Measurements from ENCODE around the gene HABP2. TPM values are rescaled to one million over a fixed set of nuclear protein-coding genes. Genes with fewer than 3 reads are reported as not detected.

The HABP2 gene
- polyA plus RNA-seq, 3 donors from 2014 or later = not detected

DNA sequence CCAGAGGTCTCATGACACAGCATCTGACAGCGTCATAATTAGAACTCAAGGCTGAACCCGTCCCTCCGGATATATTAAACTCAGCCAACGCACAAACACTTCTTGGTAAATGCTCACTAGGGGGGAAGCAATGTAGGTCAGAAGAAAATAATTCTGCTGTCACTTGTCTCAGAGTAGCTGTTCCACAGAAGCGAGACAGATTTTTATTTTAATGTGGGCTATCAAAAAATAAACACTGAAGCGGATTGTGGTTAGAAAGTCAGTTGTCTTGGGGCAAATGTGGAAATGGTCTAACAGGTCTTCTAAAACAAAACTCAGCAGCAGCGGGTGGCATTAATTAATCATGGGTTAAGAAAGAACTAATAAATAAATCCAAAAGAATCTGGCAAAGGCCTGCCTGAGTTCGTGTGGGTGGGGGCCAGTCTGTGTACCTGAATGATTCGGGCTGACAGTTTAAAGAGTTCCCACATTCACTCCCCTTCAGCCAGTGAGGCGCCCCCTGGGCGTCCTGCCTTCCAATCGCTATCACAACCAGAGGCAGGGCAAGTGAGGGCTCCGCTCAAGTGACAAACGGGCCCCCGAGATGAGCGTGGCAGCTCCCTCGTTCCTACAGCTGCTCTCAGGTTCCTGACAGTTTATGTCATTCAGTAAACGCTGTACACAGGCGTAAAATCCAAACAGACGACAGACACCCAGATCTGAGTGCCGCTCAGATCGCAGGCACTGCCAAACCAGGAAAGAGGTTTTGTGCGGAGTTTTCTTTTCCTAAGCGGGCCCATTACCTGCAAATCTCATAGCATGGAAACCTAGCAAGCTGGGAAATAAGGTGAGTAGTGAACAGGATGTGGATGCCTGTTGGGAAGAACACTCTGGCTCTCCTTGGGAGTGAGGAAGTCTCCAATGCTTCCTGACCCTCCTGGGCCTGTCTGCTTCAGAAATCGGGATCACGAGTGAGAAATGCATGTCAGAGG is 58.1 kb downstream of the HABP2 start:
- no peaks in the 10 kb centered on the region for H3K36me3 Mint-ChIP-seq
- H3K4me3 Mint-ChIP-seq = no peak overlapping the region
- peaks cover 2 to 9% (median 9%) of the 10 kb centered on the region in 3 donors for H3K27me3 Mint-ChIP-seq (ENCODE audit: low read depth in 3 of 3)
- no peak overlapping the region for H3K27ac Mint-ChIP-seq
- no peaks in the 10 kb centered on the region for H3K4me1 Mint-ChIP-seq
- no peak for DNase-seq
- no peaks in the 10 kb centered on the region for H3K9me3 Mint-ChIP-seq

DNA sequence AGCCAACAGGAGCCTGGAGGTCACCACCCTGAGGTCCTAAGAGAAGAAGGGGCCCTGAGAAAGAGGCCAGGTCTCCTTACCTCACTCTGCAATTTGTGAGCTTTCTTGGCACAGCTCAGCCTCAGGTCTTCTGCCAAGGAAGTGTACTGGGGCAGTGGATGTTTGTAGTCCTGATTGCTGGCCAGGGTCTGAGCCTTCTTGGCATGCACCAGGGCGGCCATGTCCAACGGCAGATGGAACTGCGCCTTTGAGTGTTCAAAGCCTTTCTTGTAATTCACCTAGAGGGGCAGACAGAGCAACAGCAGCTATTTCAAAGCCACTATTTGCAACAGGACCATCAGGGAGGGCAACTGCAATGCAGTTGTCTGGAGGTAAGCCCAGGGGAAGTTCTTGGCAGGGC is 59.3 kb downstream of the HABP2 start:
- H3K27me3 Mint-ChIP-seq (ENCODE audit: low read depth in 3 of 3) = peaks cover 2 to 14% (median 9%) of the 10 kb centered on the region in 3 donors
- H3K27ac Mint-ChIP-seq = no peak overlapping the region
- H3K9me3 Mint-ChIP-seq = no peaks in the 10 kb centered on the region
- no peaks in the 10 kb centered on the region for H3K36me3 Mint-ChIP-seq
- DNase-seq = no peak
- no peaks in the 10 kb centered on the region for H3K4me1 Mint-ChIP-seq
- H3K4me3 Mint-ChIP-seq = no peak overlapping the region

DNA sequence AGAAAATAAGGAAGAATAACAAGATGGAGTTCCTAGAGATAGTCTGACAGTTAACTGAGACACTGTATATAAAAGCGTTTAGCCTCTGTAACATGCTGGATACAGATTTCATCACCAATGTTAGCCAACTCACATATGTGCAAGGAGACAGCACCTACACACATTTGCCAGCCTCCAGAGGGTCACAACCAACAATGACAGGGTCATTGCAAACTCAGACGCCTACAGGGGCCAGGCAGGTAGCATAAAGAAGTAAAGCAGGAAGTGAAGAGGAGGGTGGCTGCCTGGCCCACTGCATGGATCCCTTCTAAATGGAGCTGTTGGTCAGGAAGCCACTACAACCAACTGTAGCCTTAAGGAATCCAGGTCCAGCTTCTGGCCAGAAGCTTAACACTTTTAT is 60.6 kb downstream of the HABP2 start:
- Mint-ChIP-seq H3K36me3 (no peaks in the 10 kb centered on the region), H3K4me1 (no peaks in the 10 kb centered on the region), H3K9me3 (no peaks in the 10 kb centered on the region), H3K4me3 (no peak overlapping the region), H3K27ac (no peak overlapping the region), H3K27me3 (ENCODE audit: low read depth in 3 of 3) (peaks cover 2 to 12% (median 9%) of the 10 kb centered on the region in 3 donors)
- no peak for DNase-seq

DNA sequence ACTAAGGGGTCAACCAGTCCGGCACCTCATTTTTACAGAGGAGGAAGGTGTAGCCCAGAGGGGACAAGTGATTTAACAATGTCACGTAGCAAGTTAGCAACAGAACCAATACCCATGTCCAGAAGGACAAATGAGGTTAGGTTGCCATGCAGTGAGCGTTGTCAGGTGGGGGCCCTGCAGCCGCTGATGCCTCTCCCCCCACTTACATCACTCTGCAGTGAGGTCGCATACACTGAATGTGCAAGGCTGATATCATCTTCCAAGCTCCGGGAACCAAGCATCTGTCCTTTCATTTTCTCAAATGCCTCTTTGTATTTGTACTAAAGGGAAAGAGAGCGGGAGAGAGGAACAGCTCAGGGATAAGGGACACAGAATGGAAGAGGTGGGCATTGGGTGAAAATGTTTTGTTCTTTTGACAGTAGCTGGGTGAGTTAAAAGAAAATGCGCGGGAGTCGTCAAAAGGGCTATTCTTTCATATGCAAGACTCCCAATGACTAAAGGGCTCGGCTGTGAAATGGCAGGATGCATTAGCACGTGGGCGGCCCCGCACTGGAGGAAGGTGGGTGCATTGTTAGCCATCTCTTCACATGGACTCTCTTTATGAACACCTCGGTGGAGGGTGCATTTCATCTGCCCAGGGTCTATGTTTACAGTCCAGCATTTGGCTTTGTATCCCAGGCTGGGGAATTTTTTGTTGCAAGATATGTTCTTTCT is 61.3 kb downstream of the HABP2 start:
- H3K4me1 Mint-ChIP-seq = no peaks in the 10 kb centered on the region
- peaks cover 2 to 12% (median 9%) of the 10 kb centered on the region in 3 donors for H3K27me3 Mint-ChIP-seq (ENCODE audit: low read depth in 3 of 3)
- no peaks in the 10 kb centered on the region for H3K9me3 Mint-ChIP-seq
- no peak overlapping the region for H3K27ac Mint-ChIP-seq
- no peaks in the 10 kb centered on the region for H3K36me3 Mint-ChIP-seq
- DNase-seq = no peak
- H3K4me3 Mint-ChIP-seq = no peak overlapping the region

DNA sequence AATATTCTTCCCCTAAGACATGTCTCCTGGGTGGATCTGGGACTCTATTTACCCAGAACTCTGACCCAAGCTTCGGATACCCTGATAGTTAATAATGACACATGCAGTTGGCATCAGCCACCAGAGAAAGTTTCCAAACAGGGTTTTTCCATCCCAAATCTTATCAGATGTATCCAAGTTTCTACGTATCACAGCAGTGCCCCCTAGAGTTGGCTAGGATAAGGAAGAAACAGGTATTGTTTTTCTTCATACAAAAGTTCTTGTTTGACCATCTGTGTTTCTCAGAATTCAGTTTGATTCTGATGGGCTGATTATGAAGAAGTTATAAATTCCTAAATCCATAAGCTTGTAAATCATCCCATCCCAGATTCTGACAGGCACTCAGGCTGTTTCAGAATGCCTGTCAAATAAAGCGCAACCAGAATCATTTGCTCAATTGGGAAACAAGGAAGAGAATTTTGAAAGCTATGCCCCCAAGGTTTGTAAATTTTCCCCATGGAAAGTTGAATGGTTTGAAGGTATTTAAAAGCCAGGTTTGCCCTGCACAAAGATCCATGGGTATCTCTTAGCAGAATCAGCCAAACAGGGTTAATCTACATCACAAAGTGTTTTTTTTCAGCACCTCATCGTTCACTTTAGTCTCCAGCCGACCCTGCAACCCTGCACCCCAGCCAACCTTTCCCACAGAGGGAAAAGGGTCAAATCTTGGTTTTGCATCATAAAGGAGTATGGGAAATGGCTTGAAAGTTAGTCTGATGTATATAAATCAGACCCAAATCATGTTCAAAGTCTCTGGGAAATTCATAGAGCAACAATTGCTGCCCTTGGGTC is 63.6 kb downstream of the HABP2 start:
- no peak for DNase-seq
- no peak overlapping the region for H3K27ac Mint-ChIP-seq
- no peak overlapping the region for H3K4me3 Mint-ChIP-seq
- H3K9me3 Mint-ChIP-seq = no peaks in the 10 kb centered on the region
- peaks cover 2 to 12% (median 11%) of the 10 kb centered on the region in 3 donors for H3K27me3 Mint-ChIP-seq (ENCODE audit: low read depth in 3 of 3)
- H3K4me1 Mint-ChIP-seq = no peaks in the 10 kb centered on the region
- H3K36me3 Mint-ChIP-seq = no peaks in the 10 kb centered on the region

DNA sequence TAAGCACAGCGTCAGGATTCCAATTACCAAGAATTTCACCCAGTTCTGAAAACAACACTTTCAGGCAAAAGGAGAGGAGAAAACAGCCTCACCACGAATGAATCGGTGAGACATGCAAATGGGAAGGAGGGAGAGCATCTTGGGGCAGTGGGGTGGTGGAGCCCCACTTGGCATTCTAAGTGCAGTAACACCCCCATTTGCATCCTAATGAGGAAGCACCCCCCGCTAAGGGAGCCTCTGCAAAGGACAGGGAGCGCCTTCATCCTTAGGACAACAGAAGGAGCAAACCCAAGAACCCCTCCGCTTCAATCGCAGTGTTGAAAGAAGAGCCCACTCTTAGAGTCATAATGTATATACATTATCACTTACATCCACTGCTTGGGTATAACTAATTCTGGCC is 64.2 kb downstream of the HABP2 start:
- H3K27ac Mint-ChIP-seq = no peak overlapping the region
- H3K4me3 Mint-ChIP-seq = no peak overlapping the region
- H3K4me1 Mint-ChIP-seq = no peaks in the 10 kb centered on the region
- H3K36me3 Mint-ChIP-seq = no peaks in the 10 kb centered on the region
- DNase-seq = no peak
- H3K9me3 Mint-ChIP-seq = no peaks in the 10 kb centered on the region
- peaks cover 2 to 12% (median 11%) of the 10 kb centered on the region in 3 donors for H3K27me3 Mint-ChIP-seq (ENCODE audit: low read depth in 3 of 3)

DNA sequence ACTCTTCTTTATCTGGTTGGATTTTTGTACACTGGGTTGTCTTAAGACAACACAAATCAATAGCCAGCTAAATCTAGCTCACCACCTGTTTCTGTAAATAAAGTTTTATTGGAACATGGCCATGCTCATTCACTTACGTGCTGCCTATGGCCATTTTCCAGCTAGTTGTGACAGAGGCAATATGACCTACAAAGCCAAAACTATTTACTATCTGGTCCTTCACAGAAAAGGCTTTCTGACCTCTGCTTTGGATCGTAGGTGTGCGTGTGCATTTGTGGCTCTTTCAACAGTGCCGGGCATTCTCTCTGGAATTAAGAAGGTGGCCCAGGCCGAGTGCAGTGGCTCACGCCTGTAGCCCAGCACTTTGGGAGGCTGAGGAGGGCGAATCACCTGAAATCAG is 65.5 kb downstream of the HABP2 start:
- Mint-ChIP-seq H3K36me3 (no peaks in the 10 kb centered on the region), H3K4me3 (no peak overlapping the region), H3K9me3 (no peaks in the 10 kb centered on the region), H3K27me3 (ENCODE audit: low read depth in 3 of 3) (peaks cover 2 to 9% (median 9%) of the 10 kb centered on the region in 3 donors), H3K4me1 (no peaks in the 10 kb centered on the region), H3K27ac (no peak overlapping the region)
- DNase-seq = no peak

DNA sequence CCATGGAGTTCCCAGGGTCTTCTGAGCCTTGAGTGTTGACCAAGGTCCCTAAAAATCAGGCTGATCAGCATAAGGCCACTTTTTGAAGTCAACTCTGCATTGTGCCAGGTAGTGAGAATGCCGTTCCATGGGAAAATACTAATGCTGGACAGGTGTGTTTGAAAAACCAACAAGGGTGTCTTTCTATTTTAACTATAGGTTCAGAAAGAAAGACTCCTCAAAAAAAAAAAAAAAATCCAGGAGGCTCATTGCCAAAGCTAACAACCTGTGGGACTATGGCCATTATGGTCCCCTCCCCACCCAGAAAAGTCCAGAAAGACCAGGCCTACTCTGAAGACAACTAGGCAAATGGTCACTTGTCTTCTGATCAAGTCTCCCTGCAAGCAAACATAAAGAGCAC is 66.5 kb downstream of the HABP2 start:
- H3K9me3 Mint-ChIP-seq = no peaks in the 10 kb centered on the region
- H3K36me3 Mint-ChIP-seq = no peaks in the 10 kb centered on the region
- H3K27me3 Mint-ChIP-seq (ENCODE audit: low read depth in 3 of 3) = peaks cover 2 to 13% (median 7%) of the 10 kb centered on the region in 3 donors
- DNase-seq = no peak
- H3K4me1 Mint-ChIP-seq = no peaks in the 10 kb centered on the region
- H3K4me3 Mint-ChIP-seq = no peak overlapping the region
- no peak overlapping the region for H3K27ac Mint-ChIP-seq

DNA sequence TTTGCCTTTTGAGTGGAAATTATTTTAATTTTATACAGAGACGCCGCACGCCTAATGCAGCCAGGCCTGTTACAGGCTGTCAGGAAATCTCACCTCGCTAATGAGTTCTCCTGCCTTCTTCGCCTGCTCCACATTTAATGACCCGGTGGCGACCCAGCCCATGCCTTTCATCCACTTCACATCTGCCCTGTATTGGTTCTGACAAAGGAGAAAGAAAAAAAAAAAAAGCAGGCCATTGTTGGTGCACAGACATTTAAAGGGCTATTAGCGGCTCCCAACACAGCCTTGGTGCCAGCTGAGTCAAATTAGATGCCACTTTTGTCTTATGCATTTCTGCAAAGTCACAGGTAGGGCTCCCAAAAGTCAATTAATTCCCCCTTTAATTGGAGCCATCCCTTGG is 67.7 kb downstream of the HABP2 start:
- DNase-seq = no peak
- H3K27me3 Mint-ChIP-seq (ENCODE audit: low read depth in 3 of 3) = peaks cover 1 to 11% (median 2%) of the 10 kb centered on the region in 3 donors
- no peaks in the 10 kb centered on the region for H3K4me1 Mint-ChIP-seq
- no peak overlapping the region for H3K27ac Mint-ChIP-seq
- no peaks in the 10 kb centered on the region for H3K36me3 Mint-ChIP-seq
- H3K9me3 Mint-ChIP-seq = no peaks in the 10 kb centered on the region
- no peak overlapping the region for H3K4me3 Mint-ChIP-seq

DNA sequence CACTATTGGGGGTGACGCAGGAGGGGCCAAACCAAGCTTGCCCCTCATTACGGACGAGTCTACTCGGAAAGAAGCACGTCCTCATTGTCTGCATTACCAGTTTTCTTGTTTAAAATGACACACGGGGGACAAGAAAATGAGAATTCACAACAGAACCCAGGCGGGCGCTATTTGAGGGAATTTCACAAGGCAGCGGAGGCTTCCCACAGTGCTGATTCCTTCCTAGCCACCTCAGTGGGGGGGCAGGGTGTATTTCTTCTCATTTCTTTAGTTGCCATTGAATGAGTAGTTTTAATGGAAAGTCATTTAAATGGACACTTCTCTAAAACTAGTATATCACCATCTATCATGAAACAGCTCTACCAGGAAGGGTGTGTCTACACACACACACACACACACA is 68.1 kb downstream of the HABP2 start:
- Mint-ChIP-seq H3K27me3 (ENCODE audit: low read depth in 3 of 3) (peaks cover 0 to 11% (median 3%) of the 10 kb centered on the region in 3 donors), H3K27ac (no peak overlapping the region), H3K4me1 (no peaks in the 10 kb centered on the region), H3K36me3 (no peaks in the 10 kb centered on the region), H3K9me3 (no peaks in the 10 kb centered on the region), H3K4me3 (no peak overlapping the region)
- no peak for DNase-seq

DNA sequence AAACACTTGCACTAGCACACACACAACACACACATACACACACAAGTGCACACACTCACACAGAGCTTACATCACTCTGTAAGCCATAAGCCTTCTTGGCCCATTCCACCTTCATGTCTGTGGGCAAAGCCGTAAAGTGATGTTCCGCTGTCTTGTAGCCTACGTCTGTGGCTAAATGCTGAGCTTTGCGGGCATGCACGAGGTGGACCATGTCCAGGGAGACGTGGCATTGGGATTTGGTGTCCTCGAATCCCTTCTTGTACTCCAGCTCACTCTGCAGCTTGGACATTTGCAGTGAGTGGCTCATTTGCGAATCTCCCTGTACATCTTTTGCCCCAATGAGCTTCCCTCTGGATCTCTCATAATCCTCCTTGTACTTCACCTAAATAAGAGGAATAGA is 68.9 kb downstream of the HABP2 start:
- no peak overlapping the region for H3K27ac Mint-ChIP-seq
- DNase-seq = no peak
- H3K4me1 Mint-ChIP-seq = no peaks in the 10 kb centered on the region
- no peaks in the 10 kb centered on the region for H3K9me3 Mint-ChIP-seq
- peaks cover 0 to 8% (median 4%) of the 10 kb centered on the region in 3 donors for H3K27me3 Mint-ChIP-seq (ENCODE audit: low read depth in 3 of 3)
- no peaks in the 10 kb centered on the region for H3K36me3 Mint-ChIP-seq
- no peak overlapping the region for H3K4me3 Mint-ChIP-seq

DNA sequence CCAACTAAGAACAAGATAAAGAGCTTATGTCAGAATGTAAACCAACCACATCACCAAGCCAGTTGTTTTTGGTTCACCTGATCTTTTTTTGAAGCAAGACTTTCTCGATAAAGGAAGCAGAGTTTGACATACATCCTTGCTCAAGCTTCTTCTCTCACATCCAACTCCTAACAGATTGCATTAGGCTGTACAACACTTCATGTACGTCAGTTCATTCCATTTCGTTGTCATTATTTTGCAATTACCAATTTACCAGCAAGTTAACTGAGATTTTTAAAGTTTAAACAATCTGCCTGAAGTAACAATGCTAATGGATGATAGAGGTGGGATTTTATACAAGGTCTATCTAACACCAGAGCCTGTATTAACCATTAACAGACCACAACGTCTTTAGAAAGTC is 70.0 kb downstream of the HABP2 start:
- Mint-ChIP-seq H3K9me3 (no peaks in the 10 kb centered on the region), H3K27me3 (ENCODE audit: low read depth in 3 of 3) (peaks cover 0 to 7% (median 6%) of the 10 kb centered on the region in 3 donors), H3K27ac (no peak overlapping the region), H3K4me3 (no peak overlapping the region), H3K36me3 (no peaks in the 10 kb centered on the region), H3K4me1 (no peaks in the 10 kb centered on the region)
- no peak for DNase-seq

DNA sequence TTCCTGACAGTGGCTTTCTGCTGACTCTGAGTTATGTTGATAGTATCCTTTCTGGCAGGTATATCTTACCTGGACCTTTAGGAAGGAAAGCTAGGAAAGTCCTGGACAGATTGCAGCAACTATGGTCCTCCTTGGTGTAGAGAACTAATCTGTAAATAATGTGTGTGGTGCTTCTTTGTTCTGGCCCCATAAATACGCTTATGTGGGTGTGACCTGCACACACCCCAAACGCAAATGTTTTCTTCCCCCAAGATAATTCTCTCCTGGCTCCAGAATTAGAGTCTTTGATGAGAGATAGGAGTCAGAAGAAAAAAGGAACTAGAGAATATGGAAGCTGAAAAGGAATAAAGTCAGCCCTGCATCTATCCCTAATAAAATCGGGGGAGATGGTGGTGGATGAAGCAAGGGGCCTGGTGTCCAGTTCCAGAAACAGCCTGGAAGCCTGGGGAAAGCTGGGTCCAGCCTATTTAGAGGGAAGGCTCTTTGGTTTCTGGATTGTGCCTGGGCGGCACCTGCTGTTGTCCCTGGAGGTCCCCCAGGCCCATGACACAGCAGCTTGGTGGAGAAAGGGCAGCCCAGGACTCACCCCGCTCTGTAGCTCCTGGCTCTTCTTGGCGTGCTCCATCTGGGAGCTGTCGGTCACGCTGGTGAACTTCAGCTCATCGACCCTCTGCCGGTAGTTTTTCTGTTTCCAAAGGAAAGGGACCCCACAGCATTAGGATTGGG is 72.8 kb downstream of the HABP2 start:
- no peaks in the 10 kb centered on the region for H3K4me1 Mint-ChIP-seq
- DNase-seq = no peak
- no peak overlapping the region for H3K4me3 Mint-ChIP-seq
- peaks cover 1 to 7% (median 4%) of the 10 kb centered on the region in 3 donors for H3K27me3 Mint-ChIP-seq (ENCODE audit: low read depth in 3 of 3)
- no peaks in the 10 kb centered on the region for H3K9me3 Mint-ChIP-seq
- H3K27ac Mint-ChIP-seq = no peak overlapping the region
- H3K36me3 Mint-ChIP-seq = no peaks in the 10 kb centered on the region

Data from immature natural killer cell (primary cell).